ENCODE data around the gene TH.
"Not testable (repeated sequence)": the region's sequence is repeated elsewhere in the genome, so short reads cannot be mapped to it uniquely, and the experiment has no call there.

Gene TH

GRCh38 chr11:2193888-2194595 is 22.4 kb upstream of the TH start:
- H3K4me1 ChIP-seq (ENCODE audit: control extremely low read depth in 1 of 4, control insufficient read depth in 4 of 4, insufficient read depth in 4 of 4, low read length in 3 of 4) = peaks cover 5 to 41% (median 30%) of the 10 kb centered on the region in 4 experiments
- POLR2A ChIA-PET; DNase-seq; H3K36me3 ChIP-seq (ENCODE audit: control insufficient read depth in 4 of 4, insufficient read depth in 4 of 4, low read length in 3 of 4); H3K4me3 ChIP-seq (ENCODE audit: control insufficient read depth in 1 of 7, extremely low read depth in 1 of 7, insufficient read depth in 4 of 7, low read depth in 2 of 7, low read length in 6 of 7); H3K27ac ChIP-seq (ENCODE audit: insufficient read depth in 1 of 2, low read depth in 1 of 2, low read length in 2 of 2, poor library complexity in 1 of 2, severe bottlenecking in 2 of 2); H3K27me3 ChIP-seq (replicated peaks in 2 of 5; ENCODE audit: control insufficient read depth in 4 of 5, insufficient read depth in 5 of 5, low read length in 4 of 5); H3K9me3 ChIP-seq (ENCODE audit: control extremely low read depth in 1 of 5, control insufficient read depth in 4 of 5, insufficient read depth in 2 of 5, low read depth in 1 of 5, low read length in 4 of 5): not testable (repeated sequence)
- 79% methylated on average over 10 of the region's 20 CpGs for WGBS (ENCODE audit: insufficient coverage)
- CTCF ChIA-PET = interaction anchor here (0.6 to 4.8 kb wide), 16 partner anchors 8 to 227 kb away, joined by 3 to 42 read pairs (median 4); partner anchors contain the start of genes C11orf21 and TSPAN32

- H3K27me3 ChIP-seq (replicated peaks in 2 of 5; ENCODE audit: control insufficient read depth in 4 of 5, insufficient read depth in 5 of 5, low read length in 4 of 5) = no peaks in the 10 kb centered on the region
- H3K27ac ChIP-seq (ENCODE audit: insufficient read depth in 1 of 2, low read depth in 1 of 2, low read length in 2 of 2, poor library complexity in 1 of 2, severe bottlenecking in 2 of 2) = no peak overlapping the region
- POLR2A ChIA-PET = no interaction called here
- no peak overlapping the region for H3K4me3 ChIP-seq (ENCODE audit: control insufficient read depth in 1 of 7, extremely low read depth in 1 of 7, insufficient read depth in 4 of 7, low read depth in 2 of 7, low read length in 6 of 7)
- CTCF ChIA-PET = interaction anchor here (0.8 to 4.8 kb wide), 11 partner anchors 8 to 227 kb away, joined by 3 to 42 read pairs (median 5); partner anchors contain the start of genes C11orf21 and TSPAN32
- peaks cover 5 to 35% (median 26%) of the 10 kb centered on the region in 4 experiments for H3K4me1 ChIP-seq (ENCODE audit: control extremely low read depth in 1 of 4, control insufficient read depth in 4 of 4, insufficient read depth in 4 of 4, low read length in 3 of 4)
- no peak for DNase-seq
- H3K9me3 ChIP-seq (ENCODE audit: control extremely low read depth in 1 of 5, control insufficient read depth in 4 of 5, insufficient read depth in 2 of 5, low read depth in 1 of 5, low read length in 4 of 5) = no peaks in the 10 kb centered on the region
- WGBS (ENCODE audit: insufficient coverage) = 98% methylated on average over 24 of the region's 26 CpGs
- H3K36me3 ChIP-seq (ENCODE audit: control insufficient read depth in 4 of 4, insufficient read depth in 4 of 4, low read length in 3 of 4) = no peaks in the 10 kb centered on the region
Measured at GRCh38 chr11:2193099-2193887, 21.7 kb upstream of the TH start.

- CTCF ChIA-PET = interaction anchor here (1.5 to 4.8 kb wide), 4 partner anchors 31 to 228 kb away, joined by 3 to 42 read pairs (median 22); no protein-coding TSS in a partner anchor
- Histone ChIP-seq H3K27ac (ENCODE audit: insufficient read depth in 1 of 2, low read depth in 1 of 2, low read length in 2 of 2, poor library complexity in 1 of 2, severe bottlenecking in 2 of 2) (no peak overlapping the region), H3K9me3 (ENCODE audit: control extremely low read depth in 1 of 5, control insufficient read depth in 4 of 5, insufficient read depth in 2 of 5, low read depth in 1 of 5, low read length in 4 of 5) (no peaks in the 10 kb centered on the region), H3K4me3 (ENCODE audit: control insufficient read depth in 1 of 7, extremely low read depth in 1 of 7, insufficient read depth in 4 of 7, low read depth in 2 of 7, low read length in 6 of 7) (no peak overlapping the region), H3K4me1 (ENCODE audit: control extremely low read depth in 1 of 4, control insufficient read depth in 4 of 4, insufficient read depth in 4 of 4, low read length in 3 of 4) (peaks cover 5 to 33% (median 24%) of the 10 kb centered on the region in 4 experiments), H3K27me3 (replicated peaks in 2 of 5; ENCODE audit: control insufficient read depth in 4 of 5, insufficient read depth in 5 of 5, low read length in 4 of 5) (no peaks in the 10 kb centered on the region), H3K36me3 (ENCODE audit: control insufficient read depth in 4 of 4, insufficient read depth in 4 of 4, low read length in 3 of 4) (no peaks in the 10 kb centered on the region)
- POLR2A ChIA-PET = no interaction called here
- WGBS (ENCODE audit: insufficient coverage) = 97% methylated on average over 10 of the region's 10 CpGs
- no peak for DNase-seq
Measured at GRCh38 chr11:2192435-2192834, 20.8 kb upstream of the TH start.

DNA sequence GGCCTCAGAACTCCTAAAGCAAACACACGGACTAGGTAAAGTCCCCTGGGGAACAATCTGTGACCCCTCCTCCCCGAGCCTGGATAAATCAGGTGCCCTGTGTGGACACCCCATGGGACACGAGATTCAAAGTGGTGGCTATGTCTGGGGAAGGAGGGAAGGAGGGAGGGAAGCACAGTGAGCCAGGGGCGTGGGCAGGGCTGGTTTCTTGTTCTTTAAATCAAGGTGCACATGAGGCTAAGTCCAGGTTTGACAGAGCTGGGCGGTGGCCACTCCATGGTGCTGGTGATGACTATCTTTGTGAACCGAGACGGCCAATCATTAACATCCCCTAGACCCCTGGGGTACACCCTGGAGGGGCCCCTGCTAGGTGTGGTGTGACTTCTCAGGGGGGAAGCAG is 20.3 kb upstream of the TH start:
- no peak for DNase-seq
- no peaks in the 10 kb centered on the region for H3K9me3 ChIP-seq (ENCODE audit: control extremely low read depth in 1 of 5, control insufficient read depth in 4 of 5, insufficient read depth in 2 of 5, low read depth in 1 of 5, low read length in 4 of 5)
- H3K4me3 ChIP-seq (ENCODE audit: control insufficient read depth in 1 of 7, extremely low read depth in 1 of 7, insufficient read depth in 4 of 7, low read depth in 2 of 7, low read length in 6 of 7) = no peak overlapping the region
- H3K27me3 ChIP-seq (replicated peaks in 2 of 5; ENCODE audit: control insufficient read depth in 4 of 5, insufficient read depth in 5 of 5, low read length in 4 of 5) = no peaks in the 10 kb centered on the region
- H3K27ac ChIP-seq (ENCODE audit: insufficient read depth in 1 of 2, low read depth in 1 of 2, low read length in 2 of 2, poor library complexity in 1 of 2, severe bottlenecking in 2 of 2) = no peak overlapping the region
- ChIA-PET POLR2A (no interaction called here), CTCF (interaction anchor here (3.6 to 4.8 kb wide), 3 partner anchors 107 to 229 kb away, joined by 21 to 42 read pairs (median 22); no protein-coding TSS in a partner anchor)
- H3K36me3 ChIP-seq (ENCODE audit: control insufficient read depth in 4 of 4, insufficient read depth in 4 of 4, low read length in 3 of 4) = no peaks in the 10 kb centered on the region
- peaks cover 5 to 36% (median 25%) of the 10 kb centered on the region in 4 experiments for H3K4me1 ChIP-seq (ENCODE audit: control extremely low read depth in 1 of 4, control insufficient read depth in 4 of 4, insufficient read depth in 4 of 4, low read length in 3 of 4)
- WGBS (ENCODE audit: insufficient coverage) = 100% methylated on average over 6 of the region's 7 CpGs

DNA sequence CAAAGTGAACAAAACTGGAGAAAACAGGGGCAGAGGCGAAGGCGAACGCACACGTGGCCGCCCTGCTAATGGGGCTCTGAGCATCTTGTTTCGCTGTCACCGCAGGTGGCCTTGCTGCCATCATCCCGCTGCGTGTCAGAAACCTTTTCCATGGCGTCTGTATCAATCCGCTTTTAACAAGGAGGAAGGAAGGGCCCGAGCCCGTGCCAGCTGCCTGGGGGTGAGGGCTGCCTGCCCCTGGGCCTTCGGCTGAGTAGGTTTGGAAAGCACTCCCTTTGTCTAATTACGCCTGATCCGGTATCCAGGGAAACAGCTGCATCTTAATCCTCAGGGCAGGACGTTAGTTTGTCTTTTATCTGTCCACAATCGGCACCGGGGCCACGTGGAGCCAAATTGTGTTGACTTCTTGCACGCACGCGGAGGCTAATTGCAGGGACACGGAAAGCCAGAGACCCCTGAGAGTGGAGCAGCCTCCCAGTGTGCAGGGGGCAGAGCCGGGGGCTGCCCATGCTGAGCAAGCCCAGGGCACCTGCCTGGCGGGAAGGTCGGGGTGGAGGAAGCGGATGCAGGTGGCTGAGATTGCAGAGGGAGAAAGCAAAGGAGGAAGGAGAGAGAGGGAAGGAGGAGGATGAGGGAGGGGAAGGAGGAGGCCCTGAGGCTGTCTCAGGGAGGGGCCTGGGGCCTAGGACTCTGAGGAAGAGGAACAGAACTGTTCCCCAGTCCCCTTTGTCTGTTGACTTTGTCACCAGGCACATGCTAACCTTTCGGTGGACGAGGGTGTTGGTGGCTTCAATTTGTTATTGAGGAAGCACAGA is 19.2 kb upstream of the TH start:
- Histone ChIP-seq H3K36me3 (ENCODE audit: control insufficient read depth in 4 of 4, insufficient read depth in 4 of 4, low read length in 3 of 4) (no peaks in the 10 kb centered on the region), H3K27ac (ENCODE audit: insufficient read depth in 1 of 2, low read depth in 1 of 2, low read length in 2 of 2, poor library complexity in 1 of 2, severe bottlenecking in 2 of 2) (no peak overlapping the region), H3K4me3 (ENCODE audit: control insufficient read depth in 1 of 7, extremely low read depth in 1 of 7, insufficient read depth in 4 of 7, low read depth in 2 of 7, low read length in 6 of 7) (peak overlapping the region in 1 of 7 experiments; percentile 30), H3K9me3 (ENCODE audit: control extremely low read depth in 1 of 5, control insufficient read depth in 4 of 5, insufficient read depth in 2 of 5, low read depth in 1 of 5, low read length in 4 of 5) (no peaks in the 10 kb centered on the region), H3K4me1 (ENCODE audit: control extremely low read depth in 1 of 4, control insufficient read depth in 4 of 4, insufficient read depth in 4 of 4, low read length in 3 of 4) (peaks cover 5 to 45% (median 25%) of the 10 kb centered on the region in 4 experiments), H3K27me3 (replicated peaks in 2 of 5; ENCODE audit: control insufficient read depth in 4 of 5, insufficient read depth in 5 of 5, low read length in 4 of 5) (no peaks in the 10 kb centered on the region)
- 21% methylated on average over 30 of the region's 30 CpGs for WGBS (ENCODE audit: insufficient coverage)
- ChIA-PET CTCF (no interaction called here), POLR2A (no interaction called here)
- DNase-seq = peak; percentile 54 to 88 (median 85)

GRCh38 chr11:2189938-2190656 is 18.5 kb upstream of the TH start:
- Histone ChIP-seq H3K27ac (ENCODE audit: insufficient read depth in 1 of 2, low read depth in 1 of 2, low read length in 2 of 2, poor library complexity in 1 of 2, severe bottlenecking in 2 of 2) (no peak overlapping the region), H3K36me3 (ENCODE audit: control insufficient read depth in 4 of 4, insufficient read depth in 4 of 4, low read length in 3 of 4) (no peaks in the 10 kb centered on the region), H3K4me1 (ENCODE audit: control extremely low read depth in 1 of 4, control insufficient read depth in 4 of 4, insufficient read depth in 4 of 4, low read length in 3 of 4) (peaks cover 5 to 51% (median 26%) of the 10 kb centered on the region in 4 experiments), H3K27me3 (replicated peaks in 2 of 5; ENCODE audit: control insufficient read depth in 4 of 5, insufficient read depth in 5 of 5, low read length in 4 of 5) (no peaks in the 10 kb centered on the region), H3K9me3 (ENCODE audit: control extremely low read depth in 1 of 5, control insufficient read depth in 4 of 5, insufficient read depth in 2 of 5, low read depth in 1 of 5, low read length in 4 of 5) (no peaks in the 10 kb centered on the region), H3K4me3 (ENCODE audit: control insufficient read depth in 1 of 7, extremely low read depth in 1 of 7, insufficient read depth in 4 of 7, low read depth in 2 of 7, low read length in 6 of 7) (no peak overlapping the region)
- ChIA-PET POLR2A (no interaction called here), CTCF (no interaction called here)
- no peak for DNase-seq
- 89% methylated on average over 29 of the region's 29 CpGs for WGBS (ENCODE audit: insufficient coverage)

Data from common myeloid progenitor, CD34-positive (primary cell).